A673 (cell line): ENCODE results near the gene SMC3.

Experiments used
- EZH2 ChIP-seq: fragments of 200-600 bp; sonication (generic); IDR thresholded peaks from 2 replicates; pipeline ENCODE4 v1.6.1; 2017; ENCODE audit warnings: borderline replicate concordance, low read depth, mild to moderate bottlenecking, mixed read lengths, antibody characterized with exemption, low read length; ENCODE audit not compliant: poor library complexity, severe bottlenecking
- TF ChIP-seq, protein P1 (sequence below): fragments of 300-800, 200-600 bp; sonication (generic); conservative IDR thresholded peaks from 2 replicates; pipeline ENCODE4 v1.5.1; 2017; ENCODE audit warnings: low read depth, mild to moderate bottlenecking, antibody characterized with exemption, low read length, moderate library complexity, mixed read lengths

DNA sequence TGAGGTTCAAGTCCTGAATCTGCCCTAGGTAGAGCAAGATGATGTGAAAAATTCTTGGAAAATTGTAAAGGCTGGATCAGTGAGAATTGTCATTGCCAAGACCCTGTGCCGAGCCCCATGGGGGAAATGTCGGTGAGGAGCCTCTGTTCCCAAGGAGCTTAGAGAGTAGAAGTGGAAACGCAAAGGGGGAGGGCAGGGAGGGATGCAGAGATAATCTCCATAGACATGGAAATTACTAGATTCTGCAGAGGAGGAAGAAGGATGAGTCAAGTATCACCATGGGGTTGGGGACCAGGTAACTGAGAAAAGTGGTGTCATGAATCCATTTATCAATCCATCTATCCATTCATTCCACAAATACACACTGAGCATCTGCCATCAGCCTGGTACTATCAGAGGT is 43.8 kb upstream of the SMC3 start:
- TF ChIP-seq, protein P1, sequence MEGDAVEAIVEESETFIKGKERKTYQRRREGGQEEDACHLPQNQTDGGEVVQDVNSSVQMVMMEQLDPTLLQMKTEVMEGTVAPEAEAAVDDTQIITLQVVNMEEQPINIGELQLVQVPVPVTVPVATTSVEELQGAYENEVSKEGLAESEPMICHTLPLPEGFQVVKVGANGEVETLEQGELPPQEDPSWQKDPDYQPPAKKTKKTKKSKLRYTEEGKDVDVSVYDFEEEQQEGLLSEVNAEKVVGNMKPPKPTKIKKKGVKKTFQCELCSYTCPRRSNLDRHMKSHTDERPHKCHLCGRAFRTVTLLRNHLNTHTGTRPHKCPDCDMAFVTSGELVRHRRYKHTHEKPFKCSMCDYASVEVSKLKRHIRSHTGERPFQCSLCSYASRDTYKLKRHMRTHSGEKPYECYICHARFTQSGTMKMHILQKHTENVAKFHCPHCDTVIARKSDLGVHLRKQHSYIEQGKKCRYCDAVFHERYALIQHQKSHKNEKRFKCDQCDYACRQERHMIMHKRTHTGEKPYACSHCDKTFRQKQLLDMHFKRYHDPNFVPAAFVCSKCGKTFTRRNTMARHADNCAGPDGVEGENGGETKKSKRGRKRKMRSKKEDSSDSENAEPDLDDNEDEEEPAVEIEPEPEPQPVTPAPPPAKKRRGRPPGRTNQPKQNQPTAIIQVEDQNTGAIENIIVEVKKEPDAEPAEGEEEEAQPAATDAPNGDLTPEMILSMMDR = no peak
- no peak for TF ChIP-seq EZH2
